Activated CD4-positive, alpha-beta T cell treated with anti-CD3 and anti-CD28 coated beads for 36 hours (primary cell): ENCODE data around the gene NLRP1. TPM values are rescaled to one million over a fixed set of nuclear protein-coding genes. Genes with fewer than 3 reads are reported as not detected.
"Not testable (repeated sequence)": the region's sequence is repeated elsewhere in the genome, so short reads cannot be mapped to it uniquely, and the experiment has no call there.

Source experiments
- ATAC-seq: fragments of 200-7000 bp; cut with Tn5 transposase; one replicate; pipeline ENCODE4 v1.10.0; 2021; ENCODE audit warnings: mild to moderate bottlenecking, moderate library complexity
- CTCF ChIA-PET: fragments of 350-600 bp; sonication (Branson Sonifier 250); formaldehyde crosslinking; loops from one replicate; lab custom pipeline; 2021; ENCODE audit warnings: antibody characterized with exemption; lab: Charles Lee
- POLR2A ChIA-PET: fragments of 350-600 bp; sonication (Branson Sonifier 250); formaldehyde crosslinking; loops from one replicate; lab custom pipeline; 2021; ENCODE audit warnings: antibody characterized with exemption, inconsistent platforms; lab: Charles Lee
- DNase-seq: peaks from one replicate; pipeline ENCODE4 v3.0.0-alpha.2; 2020
- H3K27ac Mint-ChIP-seq: one replicate; pipeline ENCODE4 v1.8.0; 2021; ENCODE audit warnings: mixed read lengths
- H3K27me3 Mint-ChIP-seq: one replicate; pipeline ENCODE4 v1.8.0; 2021; ENCODE audit warnings: mixed read lengths
- H3K36me3 Mint-ChIP-seq: one replicate; pipeline ENCODE4 v1.8.0; 2021; ENCODE audit warnings: low read depth, mixed read lengths
- H3K4me1 Mint-ChIP-seq: one replicate; pipeline ENCODE4 v1.8.0; 2021; ENCODE audit warnings: mixed read lengths
- H3K4me3 Mint-ChIP-seq: one replicate; pipeline ENCODE4 v1.8.0; 2021; ENCODE audit warnings: mild to moderate bottlenecking, moderate library complexity, mixed read lengths
- H3K9me3 Mint-ChIP-seq: one replicate; pipeline ENCODE4 v1.8.0; 2021; ENCODE audit warnings: low read depth, mixed read lengths
- intact Hi-C, 2 experiments: fragments of 100-400 bp; cut with DNase I in 1 of 2; cut with micrococcal nuclease in 1 of 2; formaldehyde crosslinking; loops; one replicate each; pipeline versions ENCODE4 v1.14.2 to v1.15.1; 2022 to 2024; cut with DNase I, micrococcal nuclease
- total RNA-seq, 2 experiments: library from RNA; stranded (reverse); gene quantifications; one replicate each; pipeline ENCODE4 v1.2.3, GENCODE V29; 2021

Gene NLRP1
- total RNA-seq, 2 experiments from 2014 or later: 31.2 to 34.0 TPM

- intact Hi-C loops: loop anchor here (1.0 to 10.0 kb wide), 6 partner anchors 120 to 1057 kb away; partner anchors contain the start of genes KIAA0753 (in 1 of the 2) and TXNDC17 (in 1 of the 2)
- Mint-ChIP-seq H3K27me3 (no peaks in the 10 kb centered on the region), H3K4me1 (peaks cover 34% of the 10 kb centered on the region), H3K4me3 (no peak overlapping the region), H3K9me3 (no peaks in the 10 kb centered on the region), H3K36me3 (peaks cover under 1% of the 10 kb centered on the region), H3K27ac (peak overlapping the region; percentile 61)
- ChIA-PET POLR2A (no interaction called here), CTCF (interaction anchor here (1.0 to 2.2 kb wide), 4 partner anchors 10 to 848 kb away, joined by 4 to 22 read pairs (median 5); no protein-coding TSS in a partner anchor)
- ATAC-seq (peak; percentile 18), DNase-seq (peak; percentile 58)
These were observed 3.2 kb upstream of the NLRP1 start for GRCh38 chr17:5587438-5588032.

GRCh38 chr17:5585836-5586521, 1.7 kb upstream of the NLRP1 start:
- peak overlapping the region; percentile 10 for H3K4me3 Mint-ChIP-seq
- CTCF ChIA-PET: interaction anchor here (0.7 kb wide), 1 partner anchor 115 kb away, joined by 3 read pairs; no protein-coding TSS in a partner anchor
- DNase-seq: peak; percentile 47

GRCh38 chr17:5585287-5585794, 1.0 kb upstream of the NLRP1 start:
- Mint-ChIP-seq H3K4me1 (peaks cover 56% of the 10 kb centered on the region), H3K9me3 (no peaks in the 10 kb centered on the region), H3K36me3 (peaks cover 18% of the 10 kb centered on the region), H3K27me3 (no peaks in the 10 kb centered on the region), H3K4me3 (peak overlapping the region; percentile 10), H3K27ac (peak overlapping the region; percentile 69)
- ChIA-PET CTCF (interaction anchor here (0.6 kb wide), 1 partner anchor 860 kb away, joined by 3 read pairs; no protein-coding TSS in a partner anchor), POLR2A (no interaction called here)
- intact Hi-C loops: loop anchor here (2.0 to 10.0 kb wide), 3 partner anchors 789 to 1059 kb away; partner anchors contain the start of genes KIAA0753 (in 2 of the 2) and TXNDC17 (in 2 of the 2)
- DNase-seq: no peak
- no peak for ATAC-seq

More at GRCh38 chr17:5585836-5586521, 1.7 kb upstream of the NLRP1 start:
- Mint-ChIP-seq H3K36me3 (peaks cover 13% of the 10 kb centered on the region), H3K9me3 (no peaks in the 10 kb centered on the region), H3K27me3 (no peaks in the 10 kb centered on the region), H3K4me1 (peaks cover 50% of the 10 kb centered on the region), H3K27ac (peak overlapping the region; percentile 69)
- peak; percentile 8 for ATAC-seq
- intact Hi-C loops: loop anchor here (2.0 to 10.0 kb wide), 5 partner anchors 637 to 1059 kb away; partner anchors contain the start of genes KIAA0753 (in 2 of the 2) and TXNDC17 (in 2 of the 2)
- POLR2A ChIA-PET: no interaction called here

GRCh38 chr17:5583426-5584382, 605 bp downstream of the NLRP1 start:
- POLR2A ChIA-PET: no interaction called here

GRCh38 chr17:5582209-5583185, 1.8 kb downstream of the NLRP1 start:
- Mint-ChIP-seq H3K4me3 (peak overlapping the region; percentile 92), H3K4me1 (peaks cover 72% of the 10 kb centered on the region), H3K27me3 (no peaks in the 10 kb centered on the region), H3K9me3 (no peaks in the 10 kb centered on the region), H3K36me3 (peaks cover 43% of the 10 kb centered on the region), H3K27ac (peak overlapping the region; percentile 76)
- intact Hi-C loops: loop anchor here in 1 of 2 experiments (10.0 kb wide), 1 partner anchor 1062 kb away; the partner anchor contains the start of genes KIAA0753 and TXNDC17
- peak; percentile 27 for DNase-seq
- no peak for ATAC-seq
- ChIA-PET POLR2A (interaction anchor here (0.6 to 1.3 kb wide), 4 partner anchors 95 to 1069 kb away, joined by 3 to 8 read pairs (median 3); partner anchors contain the start of genes C17orf100, DHX33 and MED31), CTCF (interaction anchor here (0.6 to 1.5 kb wide), 5 partner anchors 10 to 862 kb away, joined by 3 to 4 read pairs (median 3); partner anchors contain the start of gene PIMREG)

More at GRCh38 chr17:5583426-5584382, 605 bp downstream of the NLRP1 start:
- Mint-ChIP-seq H3K36me3 (peaks cover 33% of the 10 kb centered on the region), H3K9me3 (no peaks in the 10 kb centered on the region), H3K27ac (peak overlapping the region; percentile 94), H3K4me3 (peak overlapping the region; percentile 92), H3K27me3 (no peaks in the 10 kb centered on the region), H3K4me1 (peaks cover 67% of the 10 kb centered on the region)
- CTCF ChIA-PET: interaction anchor here (0.5 to 1.5 kb wide), 8 partner anchors 9 to 1368 kb away, joined by 3 to 5 read pairs (median 3); no protein-coding TSS in a partner anchor
- peak; percentile 40 for DNase-seq
- peak; percentile 16 for ATAC-seq
- intact Hi-C loops: loop anchor here (1.0 to 10.0 kb wide), 6 partner anchors 97 to 1061 kb away; partner anchors contain the start of genes DERL2 (in 2 of the 2), KIAA0753 (in 2 of the 2), MIS12 (in 2 of the 2) and TXNDC17 (in 2 of the 2)

GRCh38 chr17:5581655-5582054, 2.7 kb downstream of the NLRP1 start:
- H3K27ac Mint-ChIP-seq: no peak overlapping the region

GRCh38 chr17:5580969-5581368, 3.3 kb downstream of the NLRP1 start:
- no peak for DNase-seq
- Mint-ChIP-seq H3K36me3 (peaks cover 57% of the 10 kb centered on the region), H3K9me3 (no peaks in the 10 kb centered on the region), H3K27ac (no peak overlapping the region), H3K4me3 (no peak overlapping the region), H3K27me3 (no peaks in the 10 kb centered on the region), H3K4me1 (peaks cover 73% of the 10 kb centered on the region)
- no peak for ATAC-seq
- intact Hi-C loops: loop anchor here in 1 of 2 experiments (10.0 kb wide), 1 partner anchor 1064 kb away; the partner anchor contains the start of genes KIAA0753 and TXNDC17
- POLR2A ChIA-PET: no interaction called here
- CTCF ChIA-PET: interaction anchor here (0.7 kb wide), 1 partner anchor 157 kb away, joined by 3 read pairs; no protein-coding TSS in a partner anchor

More at GRCh38 chr17:5581655-5582054, 2.7 kb downstream of the NLRP1 start:
- CTCF ChIA-PET: interaction anchor here (0.6 to 0.7 kb wide), 3 partner anchors 11 to 156 kb away, joined by 3 read pairs; no protein-coding TSS in a partner anchor
- POLR2A ChIA-PET: interaction anchor here (1.3 kb wide), 1 partner anchor 94 kb away, joined by 8 read pairs; no protein-coding TSS in a partner anchor
- Mint-ChIP-seq H3K4me1 (peaks cover 72% of the 10 kb centered on the region), H3K36me3 (peaks cover 51% of the 10 kb centered on the region), H3K9me3 (no peaks in the 10 kb centered on the region), H3K27me3 (no peaks in the 10 kb centered on the region), H3K4me3 (no peak overlapping the region)
- intact Hi-C loops: loop anchor here in 1 of 2 experiments (10.0 kb wide), 1 partner anchor 1063 kb away; the partner anchor contains the start of genes KIAA0753 and TXNDC17
- no peak for DNase-seq
- ATAC-seq: no peak

- Mint-ChIP-seq H3K4me1 (peaks cover 73% of the 10 kb centered on the region), H3K9me3 (no peaks in the 10 kb centered on the region), H3K4me3 (no peak overlapping the region), H3K27me3 (no peaks in the 10 kb centered on the region), H3K36me3 (peaks cover 63% of the 10 kb centered on the region), H3K27ac (no peak overlapping the region)
- intact Hi-C loops: loop anchor here in 1 of 2 experiments (10.0 kb wide), 1 partner anchor 1064 kb away; the partner anchor contains the start of genes KIAA0753 and TXNDC17
- CTCF ChIA-PET: no interaction called here
- no peak for DNase-seq
- no peak for ATAC-seq
- POLR2A ChIA-PET: no interaction called here
These were observed 3.9 kb downstream of the NLRP1 start for GRCh38 chr17:5580367-5580766.

GRCh38 chr17:5578768-5579167, 5.5 kb downstream of the NLRP1 start:
- POLR2A ChIA-PET, H3K27me3 Mint-ChIP-seq, intact Hi-C loops, CTCF ChIA-PET, H3K27ac Mint-ChIP-seq, H3K4me3 Mint-ChIP-seq, H3K9me3 Mint-ChIP-seq, ATAC-seq, DNase-seq: not testable (repeated sequence)
- Mint-ChIP-seq H3K36me3 (peaks cover 75% of the 10 kb centered on the region), H3K4me1 (peaks cover 65% of the 10 kb centered on the region)
